Right cardiac atrium (tissue), 5 donors: Measurements from ENCODE around the gene LMLN. TPM values are rescaled to one million over a fixed set of nuclear protein-coding genes. Genes with fewer than 3 reads are reported as not detected.

Experiments
- ATAC-seq, 2 donors: fragments of 200-7000 bp; cut with Tn5 transposase; one replicate each; pipeline versions ENCODE4 v1.8.0 to v1.9.1; 2020; ENCODE audit warnings: moderate library complexity in 2 of 2, mild to moderate bottlenecking in 1 of 2
- DNase-seq, 3 donors: peaks; one replicate each; pipeline ENCODE4 v3.0.0-alpha.2; 2020
- H3K27ac ChIP-seq: one replicate; pipeline ENCODE4 v1.5.1; 2013; ENCODE audit warnings: mild to moderate bottlenecking, low read length, control low read depth, moderate library complexity
- H3K27me3 ChIP-seq: one replicate; pipeline ENCODE4 v1.6.1; 2013; ENCODE audit not compliant: control insufficient read depth, insufficient read depth
- H3K4me1 ChIP-seq: one replicate; pipeline ENCODE4 v1.6.1; 2013; ENCODE audit warnings: low read length; ENCODE audit not compliant: control insufficient read depth, insufficient read depth
- H3K4me3 ChIP-seq: one replicate; pipeline ENCODE4 v1.5.1; 2013; ENCODE audit warnings: low read length, control low read depth
- H3K9me3 ChIP-seq: one replicate; pipeline ENCODE4 v1.6.1; 2013; ENCODE audit warnings: low read length; ENCODE audit not compliant: control insufficient read depth
- WGBS: extraction: QIAGEN DNeasy Blood & Tissue Kit; methylation state at CpG from one replicate; pipeline ENCODE4 v1.1.7; 2013; 5-methylcytosine and 5-hydroxymethylcytosine counted together
- intact Hi-C, 4 donors: fragments of 100-400 bp; cut with DNase I; formaldehyde crosslinking; loops; one replicate each; pipeline versions ENCODE4 v1.11.0 to v1.14.0; 2022 to 2023
- polyA plus RNA-seq: library from polyadenylated mRNA; stranded (reverse); fragments of 200-250 nt; gene quantifications from one replicate; pipeline ENCODE4 v1.2.3, GENCODE V29; 2013
- total RNA-seq, 4 donors: library from RNA; stranded (reverse); fragmentation: NEBNext Ultra II Directional; extraction: Animal tissue kit (Norgen Biotek cat#: 25700); gene quantifications; one replicate each; pipeline ENCODE4 v1.2.1, GENCODE V29; 2021
- donor health status: healthy with polysubstance abuse.
- donor health status: DM: no; HTN: yes; CAD: no.
- donor health status: DM: no; HTN: no; CAD: no.
- donor health status: DM: no; HTN: yes; CAD: no; lungs with severe emphysema.
- donor health status: DM: yes; HTN: yes; CAD: no.

LMLN gene
- total and polyA plus RNA-seq, 5 donors, result 2.6 to 7.9 (median 6.4) TPM

GRCh38 chr3:197994736-197995135 is 34.7 kb downstream of the LMLN start:
- no peaks in the 10 kb centered on the region for H3K4me1 ChIP-seq
- DNase-seq (no peak), ATAC-seq (no peak)
- WGBS, result 84% methylated on average over 1 of the region's 1 CpG
- H3K9me3 ChIP-seq, result no peaks in the 10 kb centered on the region
- intact Hi-C loops, result no loop called here
- H3K27me3 ChIP-seq, result no peaks in the 10 kb centered on the region
- no peak overlapping the region for H3K4me3 ChIP-seq
- H3K27ac ChIP-seq, result no peak overlapping the region

DNA sequence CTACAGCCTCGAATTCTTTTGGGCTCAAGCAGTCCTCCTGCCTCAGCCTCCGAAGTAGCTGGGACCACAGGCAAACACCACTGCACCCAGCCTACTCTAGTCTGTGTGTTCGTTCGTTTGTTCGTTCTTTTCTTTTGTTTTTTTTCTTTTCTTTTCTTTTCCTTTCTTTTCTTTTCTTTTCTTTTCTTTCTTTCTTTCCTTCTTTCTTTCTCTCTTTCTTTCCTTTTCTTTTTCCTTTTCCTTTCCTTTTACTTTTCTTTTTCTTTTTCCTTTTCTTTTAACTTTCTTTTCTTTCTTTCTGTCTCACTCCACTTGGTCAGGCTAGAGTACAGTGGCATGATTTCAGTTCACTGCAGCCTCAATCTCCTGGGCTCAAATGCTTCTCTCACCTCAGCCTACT is 36.8 kb downstream of the LMLN start:
- 94% methylated on average over 5 of the region's 5 CpGs for WGBS
- intact Hi-C loops, result no loop called here
- H3K4me3 ChIP-seq, result no peak overlapping the region

GRCh38 chr3:197997936-197998335 is 37.9 kb downstream of the LMLN start:
- H3K4me3 ChIP-seq, result no peak overlapping the region

More for the DNA sequence above, 36.8 kb downstream of the LMLN start:
- ATAC-seq (no peak), DNase-seq (no peak)
- Histone ChIP-seq H3K4me1 (no peaks in the 10 kb centered on the region), H3K27ac (no peak overlapping the region), H3K27me3 (no peaks in the 10 kb centered on the region), H3K9me3 (no peaks in the 10 kb centered on the region)

DNA sequence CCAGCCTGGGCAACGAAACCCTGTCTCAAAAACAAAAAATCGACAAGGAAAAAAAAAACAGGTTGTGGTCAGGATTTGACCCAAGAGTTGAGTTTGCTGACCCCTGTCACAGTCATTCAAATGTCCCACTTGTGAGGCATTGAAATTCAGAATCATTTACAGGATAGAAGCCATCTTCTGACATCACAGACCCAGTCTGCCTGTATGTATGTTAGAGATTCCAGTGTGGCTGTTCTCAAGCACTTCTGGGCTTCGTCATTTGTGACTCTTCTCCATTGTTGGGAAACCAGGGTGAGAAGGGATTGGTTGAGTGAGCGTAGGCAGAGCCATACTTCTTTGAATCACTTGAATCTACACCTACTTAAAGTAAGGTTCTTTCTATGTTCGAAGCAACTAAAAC is 57.1 kb downstream of the LMLN start:
- H3K4me3 ChIP-seq, result no peak overlapping the region
- no peak for ATAC-seq
- no peak for DNase-seq
- peaks cover 1% of the 10 kb centered on the region for H3K4me1 ChIP-seq
- no peaks in the 10 kb centered on the region for H3K27me3 ChIP-seq
- intact Hi-C loops, result no loop called here
- H3K27ac ChIP-seq, result no peak overlapping the region
- WGBS, result 96% methylated on average over 5 of the region's 5 CpGs
- no peaks in the 10 kb centered on the region for H3K9me3 ChIP-seq

More at GRCh38 chr3:197997936-197998335, 37.9 kb downstream of the LMLN start:
- Histone ChIP-seq H3K4me1 (no peaks in the 10 kb centered on the region), H3K27ac (no peak overlapping the region), H3K27me3 (no peaks in the 10 kb centered on the region), H3K9me3 (no peaks in the 10 kb centered on the region)
- intact Hi-C loops, result no loop called here
- ATAC-seq (no peak), DNase-seq (no peak)
- 96% methylated on average over 3 of the region's 3 CpGs for WGBS

- DNase-seq, result no peak
- no peak overlapping the region for H3K27ac ChIP-seq
- H3K9me3 ChIP-seq, result no peaks in the 10 kb centered on the region
- H3K4me3 ChIP-seq, result no peak overlapping the region
- ATAC-seq, result no peak
- 88% methylated on average over 4 of the region's 4 CpGs for WGBS
- no peaks in the 10 kb centered on the region for H3K27me3 ChIP-seq
- peaks cover 1% of the 10 kb centered on the region for H3K4me1 ChIP-seq
- intact Hi-C loops, result no loop called here
These were observed 58.4 kb downstream of the LMLN start for GRCh38 chr3:198018416-198018815.

GRCh38 chr3:198019115-198019514 is 59.1 kb downstream of the LMLN start:
- no peak for ATAC-seq
- Histone ChIP-seq H3K4me3 (no peak overlapping the region), H3K4me1 (peaks cover 1% of the 10 kb centered on the region), H3K9me3 (no peaks in the 10 kb centered on the region), H3K27me3 (no peaks in the 10 kb centered on the region), H3K27ac (no peak overlapping the region)
- 87% methylated on average over 2 of the region's 2 CpGs for WGBS
- no peak for DNase-seq
- intact Hi-C loops, result no loop called here

- H3K27ac ChIP-seq, result no peak overlapping the region
- DNase-seq (no peak), ATAC-seq (no peak)
- no peaks in the 10 kb centered on the region for H3K4me1 ChIP-seq
- no peak overlapping the region for H3K4me3 ChIP-seq
- no peaks in the 10 kb centered on the region for H3K27me3 ChIP-seq
- intact Hi-C loops, result no loop called here
- no peaks in the 10 kb centered on the region for H3K9me3 ChIP-seq
- 95% methylated on average over 5 of the region's 5 CpGs for WGBS
These were observed 61.3 kb downstream of the LMLN start for GRCh38 chr3:198021320-198021719.

DNA sequence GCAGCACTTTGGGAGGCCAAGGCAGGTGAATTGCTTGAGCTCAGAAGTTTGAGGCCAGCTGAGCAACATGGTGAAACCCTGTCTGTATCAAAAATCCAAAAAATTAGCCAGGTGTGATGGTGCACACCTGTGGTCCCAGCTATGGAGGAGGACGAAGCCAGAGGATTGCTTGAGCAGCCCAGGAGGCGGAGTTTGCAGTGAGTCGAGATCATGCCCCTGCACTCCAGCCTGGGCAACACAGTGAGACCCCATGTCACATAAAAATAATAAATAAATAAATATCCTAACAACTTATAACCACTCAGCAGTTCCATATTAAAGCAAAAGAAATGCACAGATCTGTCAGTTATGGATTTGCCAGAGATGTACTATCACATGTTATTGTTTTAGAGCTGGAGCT is 62.6 kb downstream of the LMLN start:
- no peak overlapping the region for H3K4me3 ChIP-seq
- no peaks in the 10 kb centered on the region for H3K9me3 ChIP-seq
- WGBS, result 93% methylated on average over 3 of the region's 3 CpGs
- ATAC-seq, result no peak
- no peaks in the 10 kb centered on the region for H3K27me3 ChIP-seq
- no peak overlapping the region for H3K27ac ChIP-seq
- no peaks in the 10 kb centered on the region for H3K4me1 ChIP-seq
- DNase-seq, result no peak
- intact Hi-C loops, result no loop called here

DNA sequence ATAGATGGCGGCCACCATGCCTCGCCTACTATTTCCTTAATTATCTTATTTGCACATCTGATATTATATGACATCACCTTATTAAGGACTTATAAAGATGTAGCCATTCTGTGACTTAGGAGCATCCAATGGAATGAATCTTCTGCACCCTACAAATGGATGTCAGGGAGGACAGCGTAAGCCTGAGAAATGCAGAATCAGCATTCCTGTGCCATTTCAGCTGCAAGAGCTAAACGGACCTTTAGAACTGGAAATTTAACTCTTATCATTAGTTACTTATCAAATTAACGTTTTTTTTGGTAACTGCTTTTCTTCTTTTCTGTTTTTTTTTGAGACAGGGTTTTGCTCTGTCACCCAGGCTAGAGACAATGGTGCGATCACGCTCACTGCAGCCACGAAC is 65.6 kb downstream of the LMLN start:
- Histone ChIP-seq H3K9me3 (no peaks in the 10 kb centered on the region), H3K27ac (no peak overlapping the region), H3K27me3 (no peaks in the 10 kb centered on the region), H3K4me3 (no peak overlapping the region), H3K4me1 (no peaks in the 10 kb centered on the region)
- no peak for DNase-seq
- intact Hi-C loops, result no loop called here
- ATAC-seq, result no peak
- WGBS, result 88% methylated on average over 8 of the region's 8 CpGs

- 94% methylated on average over 5 of the region's 5 CpGs for WGBS
- Histone ChIP-seq H3K4me3 (no peak overlapping the region), H3K4me1 (no peaks in the 10 kb centered on the region), H3K27me3 (no peaks in the 10 kb centered on the region), H3K27ac (no peak overlapping the region), H3K9me3 (no peaks in the 10 kb centered on the region)
- no peak for DNase-seq
- ATAC-seq, result no peak
- intact Hi-C loops, result no loop called here
These were observed 66.6 kb downstream of the LMLN start for GRCh38 chr3:198026620-198027019.

- ATAC-seq (no peak), DNase-seq (no peak)
- no peaks in the 10 kb centered on the region for H3K4me1 ChIP-seq
- H3K27me3 ChIP-seq, result no peaks in the 10 kb centered on the region
- no peaks in the 10 kb centered on the region for H3K9me3 ChIP-seq
- intact Hi-C loops, result no loop called here
- H3K4me3 ChIP-seq, result no peak overlapping the region
- WGBS, result 92% methylated on average over 17 of the region's 17 CpGs
- H3K27ac ChIP-seq, result no peak overlapping the region
These were observed 67.2 kb downstream of the LMLN start for GRCh38 chr3:198027045-198027798.
